Measurements from ENCODE around the gene ATRIP.

GRCh38 chr3:48475188-48475587, 28.7 kb downstream of the ATRIP start:
- TF ChIP-seq GATA2 (IDR thresholded peaks at IDR 0.05; ENCODE audit: low read depth, low read length) (no peak), GATA3 (IDR thresholded peaks at IDR 0.05; ENCODE audit: low read depth, low read length) (no peak)
